OCI-LY7 (cell line): ENCODE measurements around the gene TMEM37.

Source experiments
- EZH2phosphoT487 ChIP-seq: fragments of 200-600 bp; sonication (generic); IDR thresholded peaks from 2 replicates; pipeline ENCODE4 v1.6.1; 2018; ENCODE audit warnings: low read depth, borderline replicate concordance, mild to moderate bottlenecking, mixed run types, antibody characterized with exemption, low read length, moderate library complexity, mixed read lengths
- TF ChIP-seq, protein P1 (sequence below): fragments of 200-600 bp; sonication (generic); conservative IDR thresholded peaks from 2 replicates; pipeline ENCODE4 v1.5.1; 2014; ENCODE audit warnings: mild to moderate bottlenecking, antibody characterized with exemption, low read length, moderate library complexity, mixed read lengths

DNA sequence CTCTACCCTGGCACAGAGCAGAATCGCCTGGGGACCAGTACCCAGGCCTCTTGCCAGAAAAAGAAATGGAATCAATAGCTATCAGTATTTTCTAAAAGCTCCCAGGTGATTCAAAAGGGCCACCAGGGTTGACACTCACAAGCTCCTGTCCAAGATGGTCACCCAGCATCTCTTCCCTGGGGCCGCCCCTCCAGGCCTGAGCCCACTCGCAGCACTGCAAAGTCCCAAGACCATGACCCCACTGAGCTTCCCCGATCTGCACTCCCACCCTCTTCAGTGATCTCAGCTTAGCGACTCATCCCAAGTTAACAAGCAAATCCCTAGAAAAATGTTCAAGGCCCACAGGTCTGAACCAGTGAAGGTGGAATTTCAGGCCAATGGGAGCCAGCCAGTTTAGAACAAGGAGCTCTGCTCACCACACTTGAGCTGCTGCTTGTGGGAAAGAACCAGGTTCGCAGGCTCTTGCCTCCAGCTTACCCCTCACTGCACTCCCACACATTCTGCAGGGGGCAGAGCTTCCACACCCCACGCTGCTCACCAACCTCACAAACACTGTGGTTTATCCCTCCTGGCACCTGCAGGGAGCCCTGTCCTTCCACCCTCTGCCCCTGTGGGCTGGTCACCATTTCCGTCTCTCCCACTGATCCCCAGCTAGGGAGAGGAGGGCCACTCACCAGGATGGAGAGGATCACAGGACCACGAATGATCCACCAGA lies 19.8 kb downstream of the TMEM37 start:
- TF ChIP-seq, protein P1, sequence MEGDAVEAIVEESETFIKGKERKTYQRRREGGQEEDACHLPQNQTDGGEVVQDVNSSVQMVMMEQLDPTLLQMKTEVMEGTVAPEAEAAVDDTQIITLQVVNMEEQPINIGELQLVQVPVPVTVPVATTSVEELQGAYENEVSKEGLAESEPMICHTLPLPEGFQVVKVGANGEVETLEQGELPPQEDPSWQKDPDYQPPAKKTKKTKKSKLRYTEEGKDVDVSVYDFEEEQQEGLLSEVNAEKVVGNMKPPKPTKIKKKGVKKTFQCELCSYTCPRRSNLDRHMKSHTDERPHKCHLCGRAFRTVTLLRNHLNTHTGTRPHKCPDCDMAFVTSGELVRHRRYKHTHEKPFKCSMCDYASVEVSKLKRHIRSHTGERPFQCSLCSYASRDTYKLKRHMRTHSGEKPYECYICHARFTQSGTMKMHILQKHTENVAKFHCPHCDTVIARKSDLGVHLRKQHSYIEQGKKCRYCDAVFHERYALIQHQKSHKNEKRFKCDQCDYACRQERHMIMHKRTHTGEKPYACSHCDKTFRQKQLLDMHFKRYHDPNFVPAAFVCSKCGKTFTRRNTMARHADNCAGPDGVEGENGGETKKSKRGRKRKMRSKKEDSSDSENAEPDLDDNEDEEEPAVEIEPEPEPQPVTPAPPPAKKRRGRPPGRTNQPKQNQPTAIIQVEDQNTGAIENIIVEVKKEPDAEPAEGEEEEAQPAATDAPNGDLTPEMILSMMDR, result no peak
- no peak for TF ChIP-seq EZH2phosphoT487
